Mesothelial cell of epicardium (in vitro differentiated cells): ENCODE data around the gene RTP2. TPM values are rescaled to one million over a fixed set of nuclear protein-coding genes. Genes with fewer than 3 reads are reported as not detected.

Experiments
- DNase-seq, 2 experiments: peaks; one replicate each; pipeline ENCODE4 v3.0.0; 2021; ENCODE audit warnings: low spot score in 2 of 2; ENCODE audit not compliant: unreplicated experiment in 2 of 2
- H3K27ac Mint-ChIP-seq: 2 replicates; pipeline ENCODE4 v1.8.0; 2021; ENCODE audit warnings: mixed read lengths
- H3K27me3 Mint-ChIP-seq: 2 replicates; pipeline ENCODE4 v1.8.0; 2021; ENCODE audit warnings: low read depth, mixed read lengths
- H3K36me3 Mint-ChIP-seq: 2 replicates; pipeline ENCODE4 v1.8.0; 2021; ENCODE audit warnings: mixed read lengths
- H3K4me1 Mint-ChIP-seq: 2 replicates; pipeline ENCODE4 v1.8.0; 2021; ENCODE audit warnings: mixed read lengths
- H3K4me3 Mint-ChIP-seq: 2 replicates; pipeline ENCODE4 v1.8.0; 2021; ENCODE audit warnings: mild to moderate bottlenecking, moderate library complexity, mixed read lengths
- H3K9me3 Mint-ChIP-seq: 2 replicates; pipeline ENCODE4 v1.8.0; 2021; ENCODE audit warnings: mixed read lengths
- total RNA-seq: library from RNA; stranded (reverse); gene quantifications from 3 replicates; pipeline ENCODE4 v1.2.1, GENCODE V29; 2021
- TF ChIP-seq, protein P1 (sequence below): fragments of 200-600 bp; sonication (generic); IDR thresholded peaks from one replicate; pipeline ENCODE4 v1.5.0; 2021; ENCODE audit warnings: antibody characterized with exemption; ENCODE audit not compliant: unreplicated experiment

The RTP2 gene
- total RNA-seq, 1 donor from 2014 or later: not detected

DNA sequence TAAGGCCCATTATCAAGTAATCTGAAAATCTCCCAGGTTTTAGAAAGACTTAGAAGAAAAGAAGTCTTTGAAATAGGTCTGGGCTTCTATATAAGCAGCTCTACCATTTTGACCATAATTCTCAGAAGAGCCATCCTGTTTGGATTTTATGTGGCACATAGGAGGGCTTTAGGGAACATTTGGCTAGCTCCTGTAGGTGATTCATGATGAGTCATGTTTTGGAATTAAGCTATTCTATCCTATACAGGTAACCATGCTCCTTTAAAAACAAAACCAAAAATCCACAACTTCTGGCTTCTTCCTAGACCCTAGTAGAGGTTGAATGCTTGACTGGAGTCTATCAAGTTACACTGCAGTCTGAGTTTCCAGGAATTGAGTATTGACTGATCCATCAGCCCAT is 41.1 kb downstream of the RTP2 start:
- no peaks in the 10 kb centered on the region for H3K4me1 Mint-ChIP-seq
- H3K9me3 Mint-ChIP-seq: no peaks in the 10 kb centered on the region
- no peak overlapping the region for H3K27ac Mint-ChIP-seq
- H3K27me3 Mint-ChIP-seq: peaks cover 33% of the 10 kb centered on the region
- H3K4me3 Mint-ChIP-seq: no peak overlapping the region
- DNase-seq: no peak
- TF ChIP-seq, protein P1, sequence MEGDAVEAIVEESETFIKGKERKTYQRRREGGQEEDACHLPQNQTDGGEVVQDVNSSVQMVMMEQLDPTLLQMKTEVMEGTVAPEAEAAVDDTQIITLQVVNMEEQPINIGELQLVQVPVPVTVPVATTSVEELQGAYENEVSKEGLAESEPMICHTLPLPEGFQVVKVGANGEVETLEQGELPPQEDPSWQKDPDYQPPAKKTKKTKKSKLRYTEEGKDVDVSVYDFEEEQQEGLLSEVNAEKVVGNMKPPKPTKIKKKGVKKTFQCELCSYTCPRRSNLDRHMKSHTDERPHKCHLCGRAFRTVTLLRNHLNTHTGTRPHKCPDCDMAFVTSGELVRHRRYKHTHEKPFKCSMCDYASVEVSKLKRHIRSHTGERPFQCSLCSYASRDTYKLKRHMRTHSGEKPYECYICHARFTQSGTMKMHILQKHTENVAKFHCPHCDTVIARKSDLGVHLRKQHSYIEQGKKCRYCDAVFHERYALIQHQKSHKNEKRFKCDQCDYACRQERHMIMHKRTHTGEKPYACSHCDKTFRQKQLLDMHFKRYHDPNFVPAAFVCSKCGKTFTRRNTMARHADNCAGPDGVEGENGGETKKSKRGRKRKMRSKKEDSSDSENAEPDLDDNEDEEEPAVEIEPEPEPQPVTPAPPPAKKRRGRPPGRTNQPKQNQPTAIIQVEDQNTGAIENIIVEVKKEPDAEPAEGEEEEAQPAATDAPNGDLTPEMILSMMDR: no peak
- H3K36me3 Mint-ChIP-seq: no peaks in the 10 kb centered on the region

DNA sequence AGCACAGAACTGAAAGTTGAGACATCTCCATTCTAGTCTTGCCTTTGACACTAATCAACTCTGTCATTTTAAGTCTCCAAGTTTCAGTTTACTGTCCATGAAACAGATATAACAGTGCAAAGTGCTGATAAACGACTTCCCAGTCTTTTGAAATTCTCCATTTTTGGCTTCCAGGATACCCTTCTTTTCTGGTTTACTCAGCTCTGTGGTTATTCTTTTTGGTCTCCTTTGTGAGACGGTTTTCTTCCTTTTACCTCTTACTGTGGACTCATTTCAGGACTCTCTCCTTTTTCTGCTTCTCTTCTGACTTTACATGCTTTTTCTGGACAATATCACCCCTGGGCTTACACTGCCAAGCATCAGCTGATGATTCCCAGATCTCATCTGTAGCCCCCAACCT is 51.1 kb downstream of the RTP2 start:
- peaks cover 66% of the 10 kb centered on the region for H3K27me3 Mint-ChIP-seq
- H3K4me3 Mint-ChIP-seq: no peak overlapping the region
- no peaks in the 10 kb centered on the region for H3K36me3 Mint-ChIP-seq
- TF ChIP-seq, protein P1: no peak
- no peak for DNase-seq
- H3K27ac Mint-ChIP-seq: no peak overlapping the region
- H3K9me3 Mint-ChIP-seq: peaks cover 6% of the 10 kb centered on the region
- H3K4me1 Mint-ChIP-seq: no peaks in the 10 kb centered on the region

Other genes with a start within 250 kb of the RTP2 start
- 5.6 to 10.8 TPM (median 7.3 TPM) in 3 replicates for gene SST, start 32.2 kb downstream of the RTP2 start, total RNA-seq
- 29.2 to 32.7 TPM (median 30.6 TPM) in 3 replicates for gene BCL6, start 42.9 kb upstream of the RTP2 start, total RNA-seq